Cardiac fibroblast (primary cell): ENCODE data around the gene GPR153.

ENCODE experiments used
- DNase-seq, 2 donors: peaks; one replicate each; pipeline versions ENCODE4 v3.0.0 to v3.0.0-alpha.2; 2010; ENCODE audit warnings: low read depth in 2 of 2
- H3K4me3 ChIP-seq, 2 donors: replicated peaks in 1 of 2; 1 replicate in 1 of 2; 2 replicates in 1 of 2; pipeline ENCODE4 v1.5.1; 2011; ENCODE audit warnings: low read depth in 2 of 2, low read length in 2 of 2, mild to moderate bottlenecking in 2 of 2, moderate library complexity in 1 of 2
- CTCF ChIP-seq: IDR thresholded peaks from one replicate; pipeline ENCODE4 v1.5.1; 2011; ENCODE audit warnings: low read depth, mild to moderate bottlenecking, low read length, inconsistent platforms

The GPR153 gene

GRCh38 chr1:6197746-6198427 is 63.0 kb downstream of the GPR153 start:
- no peak for DNase-seq
- no peak for TF ChIP-seq CTCF
- H3K4me3 ChIP-seq: peak overlapping the region; percentile 97 to 98
